ENCODE data around the gene ALG14.
"Not testable (repeated sequence)": the region's sequence is repeated elsewhere in the genome, so short reads cannot be mapped to it uniquely, and the experiment has no call there.

Gene ALG14

GRCh38 chr1:95086949-95087533 is 14.3 kb upstream of the ALG14 start:
- DNase-seq (ENCODE audit: low read depth): peak; percentile 85

DNA sequence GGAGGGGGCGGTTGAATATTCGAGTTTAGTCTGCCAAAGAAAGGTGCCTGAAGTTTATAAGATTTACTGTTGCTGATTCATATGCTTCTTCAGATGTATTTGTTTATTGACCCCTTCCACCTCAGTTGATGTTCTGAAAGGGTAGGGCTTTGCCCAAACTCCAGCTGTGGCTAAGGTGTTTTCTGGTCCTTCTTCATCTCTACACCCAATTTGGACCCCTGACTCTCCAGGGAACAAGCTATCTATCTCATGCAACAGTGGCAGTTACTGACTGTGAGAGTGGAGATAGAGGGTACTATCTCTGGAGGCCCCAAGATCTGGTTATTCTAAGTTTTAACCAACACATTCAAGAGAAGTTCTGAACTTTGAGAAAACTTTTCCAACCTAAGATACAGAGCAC is 12.6 kb upstream of the ALG14 start:
- DNase-seq (ENCODE audit: low read depth): no peak

GRCh38 chr1:95084317-95085176 is 11.8 kb upstream of the ALG14 start:
- peak; percentile 29 for DNase-seq (ENCODE audit: low read depth)

DNA sequence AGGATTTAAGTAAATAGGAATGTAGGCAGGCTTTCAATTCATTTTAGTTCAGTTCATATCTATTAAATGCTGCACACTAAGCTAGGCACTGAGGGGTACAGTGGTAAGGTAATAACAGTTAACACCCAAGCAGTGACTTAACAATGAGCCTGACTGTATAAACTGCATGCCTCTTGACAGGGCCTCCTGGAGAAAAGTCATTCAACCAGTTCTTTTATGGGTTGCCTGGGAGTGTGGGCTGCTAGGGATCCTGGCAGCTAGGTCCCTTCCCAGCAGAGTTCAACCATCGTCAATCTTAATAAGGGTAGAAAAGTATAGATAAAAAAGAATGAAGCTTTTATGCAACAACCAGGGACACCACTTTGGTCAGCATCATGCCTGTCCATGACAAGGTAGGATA is 8.1 kb upstream of the ALG14 start:
- DNase-seq (ENCODE audit: low read depth): no peak

DNA sequence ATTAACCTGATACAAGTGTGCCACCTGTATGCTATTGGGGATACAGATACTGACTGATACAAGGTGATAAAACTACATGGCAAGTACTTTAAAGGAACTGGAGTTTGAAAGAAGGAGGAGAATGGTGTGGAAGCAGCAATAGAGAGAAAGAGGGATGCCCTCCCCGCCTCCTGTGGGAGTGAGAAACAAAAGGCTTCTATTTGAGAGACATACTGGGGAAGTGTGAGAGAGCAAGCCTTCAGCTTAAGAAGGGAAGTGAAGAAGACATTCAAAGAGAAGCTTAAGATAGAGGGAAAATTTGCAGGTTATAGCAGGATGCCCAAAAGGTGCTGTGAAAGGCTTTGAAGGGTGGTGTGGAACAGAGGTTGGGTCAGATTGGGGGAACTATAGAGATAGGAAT is 7.7 kb upstream of the ALG14 start:
- no peak for DNase-seq (ENCODE audit: low read depth)

- no peak for DNase-seq (ENCODE audit: low read depth)
These were observed 3.3 kb upstream of the ALG14 start for GRCh38 chr1:95076034-95076433.

GRCh38 chr1:95073446-95073845 is 695 bp upstream of the ALG14 start:
- no peak for DNase-seq (ENCODE audit: low read depth)

DNA sequence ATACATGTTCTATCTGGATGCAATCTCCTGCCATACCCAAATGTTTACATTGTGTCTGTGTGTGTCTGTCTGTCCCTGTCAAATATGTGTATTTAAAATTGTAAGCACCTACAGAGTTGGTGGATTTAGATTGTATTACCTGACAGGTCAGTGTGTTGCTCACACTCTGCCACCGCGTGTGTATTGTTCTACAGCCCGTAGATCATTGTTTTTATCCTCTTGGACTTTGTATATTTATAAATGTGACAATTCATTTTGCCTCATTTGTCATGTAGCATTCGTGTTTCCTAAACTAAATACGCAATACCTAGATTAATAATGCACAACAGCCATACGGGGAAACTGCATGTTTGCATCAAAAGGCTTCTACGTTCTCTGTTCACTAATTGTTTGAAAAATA is 634 bp downstream of the ALG14 start:
- no peak for DNase-seq (ENCODE audit: low read depth)

DNA sequence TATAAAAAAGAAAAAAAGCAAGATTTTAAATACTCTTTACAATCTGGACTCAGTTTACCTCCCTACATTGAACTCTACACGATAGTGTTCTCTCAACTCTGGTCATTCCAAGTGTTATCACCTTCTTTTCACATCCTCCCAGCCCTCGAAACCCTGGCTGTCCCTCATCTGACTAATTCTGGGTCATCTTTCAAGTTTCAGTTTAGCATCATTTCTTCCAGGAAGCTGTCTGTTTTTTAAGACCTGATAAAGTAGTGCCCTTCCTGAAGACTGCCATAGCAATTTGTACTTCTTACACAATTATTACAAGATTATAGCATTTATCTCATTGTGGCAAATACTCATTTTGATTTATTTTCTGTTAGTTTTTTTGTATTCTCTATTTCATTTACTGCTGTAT is 1.2 kb downstream of the ALG14 start:
- no peak for DNase-seq (ENCODE audit: low read depth)

GRCh38 chr1:95069710-95070093 is 3.0 kb downstream of the ALG14 start:
- DNase-seq (ENCODE audit: low read depth): no peak

DNA sequence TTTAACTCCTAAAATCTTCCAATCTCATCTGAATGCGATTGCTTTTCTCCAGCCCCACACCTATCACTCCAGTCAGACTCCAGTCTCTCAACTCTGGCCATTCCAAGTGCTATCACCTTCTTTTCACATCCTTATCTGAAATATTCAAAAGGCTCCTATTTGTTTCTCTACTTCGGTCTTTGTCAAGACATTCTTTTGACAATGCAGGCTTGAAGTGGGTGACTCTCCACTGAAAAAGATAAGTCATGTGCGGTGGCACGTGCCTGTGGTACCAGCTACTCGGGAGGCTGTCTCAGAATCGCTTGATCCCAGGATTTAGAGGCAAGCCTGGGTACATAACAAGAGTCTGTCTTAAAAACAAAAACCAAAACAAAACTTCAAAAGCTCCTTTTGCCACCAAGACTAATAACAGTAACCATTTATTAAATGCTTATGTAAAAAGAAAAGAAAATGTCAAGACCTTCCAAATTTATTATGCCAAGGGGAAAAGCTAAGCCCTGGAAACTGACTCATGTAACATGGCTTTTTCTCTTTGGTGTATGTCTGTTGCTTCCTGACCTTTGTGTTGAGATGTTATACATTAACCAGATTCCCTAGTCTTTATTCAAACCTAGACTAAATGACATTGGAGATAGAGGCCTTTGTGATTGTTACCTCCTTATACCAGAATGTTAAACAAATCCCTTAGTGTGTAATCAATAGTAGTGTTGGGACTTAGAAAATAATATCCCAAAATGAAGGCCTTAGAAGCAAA is 3.6 kb downstream of the ALG14 start:
- no peak for DNase-seq (ENCODE audit: low read depth)

GRCh38 chr1:95067568-95067967 is 5.2 kb downstream of the ALG14 start:
- DNase-seq (ENCODE audit: low read depth): no peak

DNA sequence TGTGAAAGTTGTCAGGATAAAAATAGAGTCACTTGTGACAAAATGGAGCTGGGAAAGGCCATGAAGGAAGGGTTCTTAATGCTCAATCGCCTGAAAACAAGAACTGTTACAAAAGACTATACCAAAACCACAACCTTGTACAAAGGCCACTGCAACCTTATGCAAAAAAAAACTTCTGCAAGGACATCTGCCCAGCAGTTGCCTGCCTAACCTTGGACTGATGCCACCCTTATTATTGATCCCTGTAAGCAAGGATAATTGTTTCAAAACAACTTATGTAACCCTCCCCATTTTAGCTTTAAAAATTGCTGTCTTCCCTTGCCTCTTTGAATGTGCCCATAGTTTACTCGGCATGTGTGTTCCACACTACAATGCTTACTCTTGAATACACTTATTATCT is 5.7 kb downstream of the ALG14 start:
- DNase-seq (ENCODE audit: low read depth): no peak

DNA sequence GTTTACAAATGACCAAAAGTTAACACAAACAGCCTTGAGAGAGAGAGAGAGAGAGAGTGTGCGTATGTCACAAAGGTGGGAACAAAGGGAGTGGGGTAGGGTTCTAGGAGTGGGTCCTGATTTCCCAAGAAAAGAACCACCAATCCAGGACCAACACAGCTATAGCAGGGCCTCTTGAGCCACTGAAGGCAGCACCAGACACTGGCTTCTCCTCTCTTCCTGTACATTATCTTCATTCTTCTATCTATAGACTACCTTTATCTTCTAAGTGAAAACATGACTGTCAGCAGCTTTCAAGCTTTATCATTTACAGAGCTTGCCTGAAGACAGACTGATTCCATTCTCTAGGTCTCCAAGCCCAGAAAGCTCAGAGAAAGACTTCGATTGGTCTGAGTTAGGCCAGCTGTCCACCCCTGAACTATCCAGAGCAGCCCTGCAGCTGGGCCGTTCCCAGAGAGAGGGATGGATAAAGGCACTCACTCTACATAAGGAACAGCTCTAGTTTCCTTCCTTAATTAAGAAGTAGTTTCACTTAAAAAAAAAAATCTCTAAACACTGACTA is 11.2 kb downstream of the ALG14 start:
- DNase-seq (ENCODE audit: low read depth): no peak

- DNase-seq (ENCODE audit: low read depth): no peak
These were observed 13.8 kb downstream of the ALG14 start for GRCh38 chr1:95058974-95059373.

DNA sequence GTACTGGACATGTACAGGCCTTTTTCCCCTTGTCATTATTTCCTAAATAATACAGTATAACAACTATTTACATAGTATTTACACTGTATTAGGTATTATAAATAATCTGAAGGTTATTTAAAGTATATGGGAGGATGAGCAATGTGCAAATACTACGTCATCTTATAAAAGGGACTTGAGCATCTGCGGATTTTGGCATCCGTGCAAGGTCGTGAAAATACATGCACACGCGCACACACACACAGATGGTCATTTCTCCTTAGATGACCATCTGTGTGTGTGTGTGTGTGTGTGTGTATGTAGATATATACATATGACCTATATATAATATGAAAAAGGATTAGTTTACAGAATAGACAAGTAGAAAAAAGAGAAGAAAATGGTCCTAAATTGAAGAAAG is 15.4 kb downstream of the ALG14 start:
- no peak for DNase-seq (ENCODE audit: low read depth)

DNA sequence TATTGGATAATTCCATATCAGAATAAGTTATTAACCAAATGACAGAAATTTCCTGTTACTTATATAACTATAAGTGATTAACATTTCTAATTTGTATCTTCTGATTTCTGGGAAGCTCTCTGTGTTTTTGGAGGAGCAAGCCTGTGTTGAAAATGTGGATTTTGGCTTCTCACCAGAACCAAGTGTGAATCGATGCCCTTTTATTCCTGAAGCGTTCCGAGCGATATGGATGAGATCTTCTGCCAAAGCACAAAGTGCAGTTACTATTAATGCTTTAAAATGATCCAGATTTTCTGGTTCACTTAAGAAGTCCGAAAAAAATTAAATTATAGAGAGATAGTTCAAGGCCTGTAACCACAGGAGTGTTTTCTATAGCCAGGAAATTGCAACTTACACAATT is 22.8 kb downstream of the ALG14 start:
- no peak for DNase-seq (ENCODE audit: low read depth)

- no peak for DNase-seq (ENCODE audit: low read depth)
These were observed 24.4 kb downstream of the ALG14 start for GRCh38 chr1:95048317-95048716.

GRCh38 chr1:95047624-95048023 is 25.1 kb downstream of the ALG14 start:
- not testable (repeated sequence) for DNase-seq (ENCODE audit: low read depth)

DNA sequence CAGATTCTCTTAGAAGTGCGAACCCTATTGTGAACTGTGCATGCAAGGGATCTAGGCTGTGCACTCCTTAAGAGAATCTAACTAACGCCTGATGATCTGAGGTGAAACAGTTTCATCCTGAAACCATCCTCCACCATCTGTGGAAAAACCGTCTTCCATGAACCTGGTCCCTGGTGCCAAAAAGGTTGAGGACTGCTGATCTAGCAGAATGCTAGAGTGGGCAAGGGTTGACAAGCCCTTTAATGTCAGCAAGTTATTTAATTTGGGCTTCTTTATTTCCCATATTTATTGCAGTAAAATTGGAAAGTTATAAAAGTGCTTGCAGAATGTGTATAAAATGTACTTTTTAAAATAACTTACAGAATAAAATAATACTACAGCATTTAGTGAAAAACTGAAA is 26.4 kb downstream of the ALG14 start:
- no peak for DNase-seq (ENCODE audit: low read depth)

DNA sequence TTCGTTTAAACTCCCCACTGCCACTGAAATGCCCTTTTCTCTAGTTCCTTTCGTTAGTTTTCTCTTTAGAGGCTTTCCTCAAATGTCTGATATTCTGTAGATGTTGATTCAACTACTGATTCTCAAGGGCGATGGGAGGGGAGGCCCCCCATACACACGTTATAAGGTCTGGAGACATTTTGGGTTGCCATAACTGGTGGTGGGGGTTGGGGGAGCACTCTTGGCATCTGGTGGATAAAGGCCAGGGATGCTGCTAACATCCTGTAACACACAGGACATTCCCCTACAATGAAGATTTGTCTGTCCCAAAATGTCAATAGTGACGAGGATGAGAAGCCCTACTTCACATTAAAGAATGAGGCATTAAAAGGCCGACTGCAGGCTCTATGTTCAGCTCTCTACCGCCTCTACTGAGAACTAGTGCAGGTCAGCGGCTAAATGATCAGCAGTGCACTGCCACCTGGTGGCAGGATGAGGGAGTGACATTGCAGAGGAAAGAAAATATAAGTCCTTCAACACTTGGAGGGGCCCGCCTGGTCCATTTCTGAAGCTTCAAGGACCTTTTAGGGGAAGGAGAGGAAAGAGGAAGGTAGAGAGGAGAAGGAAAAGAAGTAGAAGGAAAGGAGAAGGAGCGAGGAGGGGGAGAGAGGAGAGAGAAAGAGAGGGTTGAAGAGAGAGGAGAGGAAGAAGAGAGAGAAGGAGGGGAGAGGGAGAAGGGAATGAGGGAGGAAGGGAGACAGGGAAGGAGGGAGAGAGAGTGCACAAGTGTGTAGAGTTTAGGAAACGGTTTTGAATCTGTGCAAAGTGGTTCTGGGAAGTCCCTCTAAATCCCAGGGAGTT is 29.4 kb downstream of the ALG14 start:
- DNase-seq (ENCODE audit: low read depth): peak; percentile 81

DNA sequence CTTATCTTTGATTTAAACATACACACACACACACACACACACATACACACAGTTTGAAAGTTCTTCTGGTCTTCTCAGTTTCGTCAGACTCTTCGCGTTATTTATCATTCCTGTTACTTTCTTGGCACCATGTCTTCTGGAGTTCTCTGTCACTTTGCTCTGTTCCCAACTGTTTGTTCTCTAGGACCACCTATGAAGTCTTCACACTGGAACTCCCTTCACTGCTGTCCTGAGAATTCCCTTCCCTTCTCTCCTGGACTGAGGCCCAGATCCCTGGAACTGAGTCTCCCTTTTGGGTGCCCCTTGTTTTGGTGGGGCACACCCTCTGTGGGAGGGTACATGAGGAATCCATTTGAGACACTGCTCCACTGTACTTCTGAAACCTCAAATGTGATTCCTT is 30.5 kb downstream of the ALG14 start:
- no peak for DNase-seq (ENCODE audit: low read depth)
